ENCODE data around the gene RUNX1. TPM values are rescaled to one million over a fixed set of nuclear protein-coding genes. Genes with fewer than 3 reads are reported as not detected.

The RUNX1 gene
- total RNA-seq, 4 donors from 2014 or later = 2.9 to 18.7 (median 7.7) TPM

GRCh38 chr21:34935452-34935851 lies 113.7 kb downstream of the RUNX1 start:
- DNase-seq = no peak
- H3K9me3 ChIP-seq = no peaks in the 10 kb centered on the region
- no peak overlapping the region for H3K4me3 ChIP-seq (replicated peaks in 1 of 3)
- no peak overlapping the region for H3K27ac ChIP-seq
- H3K36me3 ChIP-seq = no peaks in the 10 kb centered on the region
- no peak for TF ChIP-seq CTCF (IDR thresholded peaks at IDR 0.05)
- no peak for TF ChIP-seq POLR2A (IDR thresholded peaks at IDR 0.05)
- H3K4me1 ChIP-seq = no peaks in the 10 kb centered on the region
- intact Hi-C loops (cut with DNase I) = no loop called here
- no peaks in the 10 kb centered on the region for H3K27me3 ChIP-seq
- WGBS, 2 donors = 96% methylated on average over 1 of the region's 1 CpG

- intact Hi-C loops (cut with DNase I) = no loop called here
Observed at GRCh38 chr21:34934350-34934749, 114.8 kb downstream of the RUNX1 start.

GRCh38 chr21:34933609-34934335 lies 115.3 kb downstream of the RUNX1 start:
- TF ChIP-seq POLR2A (IDR thresholded peaks at IDR 0.05) (no peak), CTCF (IDR thresholded peaks at IDR 0.05) (no peak)
- Histone ChIP-seq H3K9me3 (no peaks in the 10 kb centered on the region), H3K36me3 (no peaks in the 10 kb centered on the region), H3K4me3 (replicated peaks in 1 of 3) (no peak overlapping the region), H3K27me3 (no peaks in the 10 kb centered on the region), H3K4me1 (no peaks in the 10 kb centered on the region), H3K27ac (no peak overlapping the region)
- DNase-seq = no peak
- intact Hi-C loops (cut with DNase I) = no loop called here
- WGBS, 2 donors = 69 to 85% methylated on average over 3 of the region's 3 CpGs

More at GRCh38 chr21:34934350-34934749, 114.8 kb downstream of the RUNX1 start:
- H3K27ac ChIP-seq = no peak overlapping the region
- H3K4me1 ChIP-seq = no peaks in the 10 kb centered on the region
- no peaks in the 10 kb centered on the region for H3K27me3 ChIP-seq
- WGBS, 2 donors = 76 to 87% methylated on average over 2 of the region's 2 CpGs
- no peak for DNase-seq
- H3K4me3 ChIP-seq (replicated peaks in 1 of 3) = no peak overlapping the region
- TF ChIP-seq POLR2A (IDR thresholded peaks at IDR 0.05) (no peak), CTCF (IDR thresholded peaks at IDR 0.05) (no peak)
- H3K36me3 ChIP-seq = no peaks in the 10 kb centered on the region
- no peaks in the 10 kb centered on the region for H3K9me3 ChIP-seq

GRCh38 chr21:34932233-34932632 lies 116.9 kb downstream of the RUNX1 start:
- no peaks in the 10 kb centered on the region for H3K4me1 ChIP-seq
- intact Hi-C loops (cut with DNase I) = no loop called here
- WGBS, 2 donors = 84 to 91% methylated on average over 2 of the region's 2 CpGs
- DNase-seq = no peak
- H3K9me3 ChIP-seq = no peaks in the 10 kb centered on the region
- TF ChIP-seq POLR2A (IDR thresholded peaks at IDR 0.05) (no peak), CTCF (IDR thresholded peaks at IDR 0.05) (no peak)
- H3K27ac ChIP-seq = no peak overlapping the region
- no peak overlapping the region for H3K4me3 ChIP-seq (replicated peaks in 1 of 3)
- no peaks in the 10 kb centered on the region for H3K36me3 ChIP-seq
- no peaks in the 10 kb centered on the region for H3K27me3 ChIP-seq

- H3K4me1 ChIP-seq = no peaks in the 10 kb centered on the region
- no peak for DNase-seq
- intact Hi-C loops (cut with DNase I) = no loop called here
- no peak for TF ChIP-seq POLR2A (IDR thresholded peaks at IDR 0.05)
- no peak for TF ChIP-seq CTCF (IDR thresholded peaks at IDR 0.05)
- no peak overlapping the region for H3K4me3 ChIP-seq (replicated peaks in 1 of 3)
- 55 to 62% methylated on average over 3 of the region's 3 CpGs for WGBS, 2 donors
- no peaks in the 10 kb centered on the region for H3K27me3 ChIP-seq
- H3K27ac ChIP-seq = no peak overlapping the region
- no peaks in the 10 kb centered on the region for H3K9me3 ChIP-seq
- H3K36me3 ChIP-seq = no peaks in the 10 kb centered on the region
Observed at GRCh38 chr21:34930971-34931370, 118.1 kb downstream of the RUNX1 start.
